Stimulated activated CD4-positive, alpha-beta T cell treated with anti-CD3 and anti-CD28 coated beads, Interleukin-15, amount 100 ng/mL, for 48 hours (primary cell): Measurements from ENCODE around the gene RPGRIP1.
"Not testable (repeated sequence)": the region's sequence is repeated elsewhere in the genome, so short reads cannot be mapped to it uniquely, and the experiment has no call there.

Experiments used
- DNase-seq, 2 donors: peaks; one replicate each; pipeline ENCODE4 v3.0.0-alpha.2; 2020; ENCODE audit warnings: low read depth in 2 of 2

RPGRIP1 gene

DNA sequence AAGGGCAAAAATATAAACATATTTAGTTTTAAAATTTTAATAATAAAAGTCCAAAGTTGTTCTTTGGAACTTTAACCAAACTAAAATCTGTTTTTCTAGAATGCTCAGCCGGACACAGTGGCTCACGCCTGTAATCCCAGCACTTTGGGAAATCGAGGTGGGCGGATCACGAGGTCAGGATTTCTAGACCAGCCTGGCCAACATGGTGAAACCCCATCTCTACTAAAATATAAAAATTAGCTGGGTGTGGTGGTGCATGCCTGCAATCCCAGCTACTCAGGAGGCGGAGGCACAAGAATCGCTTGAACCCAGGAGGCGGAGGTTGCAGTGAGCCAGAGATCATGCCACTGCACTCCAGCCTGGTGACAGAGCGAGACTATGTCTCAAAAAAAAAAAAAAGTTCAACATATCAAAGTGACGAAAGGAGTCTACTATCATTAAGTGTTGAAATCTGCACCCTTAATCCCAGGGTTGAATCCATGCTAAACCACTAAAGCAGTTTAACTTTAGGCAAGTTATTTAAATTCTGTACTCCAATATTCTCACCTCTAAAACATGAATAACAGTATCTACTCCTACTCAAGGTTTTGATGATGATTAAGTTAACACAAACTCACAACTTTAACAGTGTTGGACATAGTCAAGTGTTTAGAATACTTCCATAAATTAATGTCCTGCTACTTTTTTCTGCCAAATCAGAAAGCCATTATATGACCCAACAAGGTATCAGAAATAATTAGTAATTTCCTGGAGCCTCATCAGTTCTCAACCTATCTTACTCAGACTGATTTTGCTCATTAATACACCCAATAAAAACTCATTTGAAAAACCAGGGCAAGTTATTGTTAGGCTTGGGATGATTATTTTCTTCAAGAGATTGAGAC lies 21.6 kb upstream of the RPGRIP1 start:
- DNase-seq = no peak

- DNase-seq = no peak
Observed at GRCh38 chr14:21258889-21259787, 20.7 kb upstream of the RPGRIP1 start.

- DNase-seq = no peak
Observed at GRCh38 chr14:21261824-21262223, 18.1 kb upstream of the RPGRIP1 start.

DNA sequence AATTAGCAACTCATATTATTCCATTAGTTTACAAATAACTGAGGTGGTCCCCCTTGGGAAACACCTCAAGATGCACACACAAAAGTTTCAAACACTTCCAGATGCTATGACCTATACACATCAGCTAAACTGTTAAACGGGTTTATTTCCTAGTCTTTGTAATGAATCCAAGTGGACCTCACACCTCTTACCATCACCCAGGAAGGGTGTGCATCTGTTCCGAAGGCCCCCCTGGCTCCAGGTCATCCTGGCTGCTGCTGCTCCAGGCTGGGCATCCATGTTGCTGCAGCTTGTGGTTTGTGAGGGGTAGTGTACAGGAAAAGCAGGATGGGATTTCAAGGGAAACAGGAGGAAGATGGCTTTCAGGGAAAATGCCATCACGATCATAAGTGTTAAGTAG lies 17.5 kb upstream of the RPGRIP1 start:
- no peak for DNase-seq

- DNase-seq = no peak
Observed at GRCh38 chr14:21263284-21264024, 16.4 kb upstream of the RPGRIP1 start.

GRCh38 chr14:21264025-21264801 lies 15.7 kb upstream of the RPGRIP1 start:
- DNase-seq = no peak

- no peak for DNase-seq
Observed at GRCh38 chr14:21267431-21267845, 12.4 kb upstream of the RPGRIP1 start.

GRCh38 chr14:21267886-21268616 lies 11.8 kb upstream of the RPGRIP1 start:
- DNase-seq = no peak

DNA sequence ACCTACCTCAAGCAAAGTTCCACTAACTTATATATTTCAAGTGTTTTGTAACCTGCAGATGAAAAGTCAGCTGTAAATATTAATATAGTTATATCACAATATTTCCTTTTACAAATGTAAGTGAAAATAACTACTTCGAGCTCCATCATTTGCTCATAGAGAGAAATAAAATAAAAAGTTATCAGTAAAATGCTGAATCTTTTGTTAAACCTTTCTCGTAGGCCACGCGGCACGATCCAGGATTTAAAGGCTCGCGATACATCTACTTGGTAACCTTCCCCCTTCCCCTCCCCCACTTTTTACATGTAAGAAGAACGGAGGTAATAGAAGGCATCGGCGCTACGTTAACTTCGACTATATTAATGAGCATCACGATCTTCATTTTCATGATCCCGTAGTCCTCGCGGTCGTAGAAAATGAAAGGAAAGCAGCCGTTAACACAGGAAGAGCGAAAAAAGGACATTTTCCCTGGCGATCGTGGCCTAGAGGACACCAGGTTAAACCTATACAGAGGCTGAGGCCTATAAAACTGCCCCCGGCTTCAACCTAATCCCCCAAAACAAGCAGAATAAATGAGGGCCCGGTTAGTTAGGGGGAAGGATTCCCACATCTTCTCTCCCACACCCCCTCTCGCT lies 11.1 kb upstream of the RPGRIP1 start:
- no peak for DNase-seq

DNA sequence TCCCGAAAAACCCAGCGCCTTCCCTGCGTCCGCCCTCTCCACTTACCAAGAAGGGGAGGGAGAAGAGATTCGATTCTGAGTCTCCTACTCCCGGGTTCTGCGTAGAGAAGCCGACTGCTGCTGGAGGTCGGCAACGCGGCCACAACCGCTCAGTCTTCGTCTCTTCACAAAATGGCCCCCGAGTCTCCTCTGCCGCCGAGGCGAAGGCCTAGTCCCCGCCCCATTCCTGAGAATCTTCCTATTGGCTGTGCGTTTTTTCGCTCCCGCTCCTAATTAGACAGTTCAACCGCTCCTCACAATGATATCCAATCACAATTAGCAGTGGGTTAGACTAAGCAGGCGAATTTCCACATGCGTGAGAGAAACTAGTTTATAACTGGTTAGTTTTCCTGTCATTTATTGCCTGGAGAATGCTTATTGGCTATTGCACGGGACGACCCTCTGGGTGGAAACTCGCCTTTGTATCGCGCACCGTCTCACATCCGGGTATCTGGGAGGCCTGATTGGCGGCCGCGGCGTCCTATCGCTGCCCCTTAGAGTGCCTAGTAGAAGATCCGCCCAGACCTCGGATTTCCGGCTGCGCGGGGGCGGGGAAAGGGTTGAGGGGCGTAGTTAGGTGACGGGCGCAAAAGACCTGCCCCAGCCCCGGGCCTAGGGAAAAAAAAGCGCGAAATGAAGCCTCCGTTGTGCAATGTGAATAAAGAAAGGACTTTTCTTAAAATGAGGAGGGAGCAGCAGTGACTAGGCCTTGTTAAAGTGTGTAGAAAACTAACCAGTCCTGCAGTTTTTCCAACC lies 10.4 kb upstream of the RPGRIP1 start, which contains the start of gene HNRNPC:
HNRNPC (minus strand) TSS at position 191 of the 795 bp plus-strand sequence. CDS start 35,249 bp downstream, outside the sequence.
- peak; percentile 100 for DNase-seq

GRCh38 chr14:21272661-21273060 lies 7.2 kb upstream of the RPGRIP1 start:
- not testable (repeated sequence) for DNase-seq

DNA sequence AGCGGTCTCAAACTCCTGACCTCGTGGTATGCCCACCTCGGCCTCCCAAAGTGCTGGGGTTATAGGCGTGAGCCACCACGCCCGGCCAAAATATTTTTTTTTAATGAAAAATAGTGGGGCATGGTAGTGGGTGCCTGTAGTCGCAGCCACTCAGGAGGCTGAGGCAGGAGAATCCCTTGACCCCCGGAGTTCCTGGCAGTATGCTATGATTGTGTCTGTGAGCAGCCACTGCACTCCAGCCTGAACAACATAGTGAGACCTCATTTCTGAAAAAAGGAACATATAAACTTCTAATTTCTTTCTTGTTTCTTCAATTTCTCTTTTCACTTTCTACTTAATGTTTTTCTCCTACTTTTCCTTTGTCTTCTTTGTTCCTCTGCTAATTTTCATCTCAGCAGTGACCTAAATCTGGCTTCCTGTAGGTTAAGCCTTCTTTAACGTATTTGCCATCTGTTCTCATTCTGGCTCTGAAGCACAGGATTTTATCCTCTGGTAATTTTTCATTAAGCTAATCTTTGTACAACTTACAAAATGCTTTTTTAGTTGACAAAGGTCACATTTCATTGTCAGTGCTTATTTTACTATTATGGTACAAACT lies 4.5 kb upstream of the RPGRIP1 start:
- no peak for DNase-seq

- DNase-seq = no peak
Observed at GRCh38 chr14:21278632-21279031, 1.3 kb upstream of the RPGRIP1 start.

GRCh38 chr14:21281917-21282316 lies 2.0 kb downstream of the RPGRIP1 start:
- DNase-seq = not testable (repeated sequence)

GRCh38 chr14:21286516-21286915 lies 6.6 kb downstream of the RPGRIP1 start:
- not testable (repeated sequence) for DNase-seq

DNA sequence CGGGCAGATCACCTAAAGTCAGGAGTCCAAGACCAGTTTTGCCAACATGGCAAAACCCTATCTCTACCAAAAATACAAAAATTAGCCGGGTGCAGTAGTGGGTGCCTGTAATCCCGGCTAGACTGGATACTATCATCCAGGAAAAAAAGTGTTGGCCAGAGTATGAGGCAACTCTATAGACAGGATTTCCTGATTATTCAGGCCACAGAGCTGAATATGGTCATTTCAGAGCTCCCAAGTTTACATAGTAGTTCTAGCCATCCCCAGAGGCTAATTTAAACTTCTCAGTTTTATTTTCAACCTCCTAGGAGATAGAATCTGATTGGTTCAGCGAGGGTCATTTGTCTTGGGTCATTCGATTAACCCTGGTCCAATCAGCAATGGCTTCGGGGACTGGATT lies 7.3 kb downstream of the RPGRIP1 start:
- DNase-seq = no peak

GRCh38 chr14:21294026-21294425 lies 14.1 kb downstream of the RPGRIP1 start:
- DNase-seq = not testable (repeated sequence)

DNA sequence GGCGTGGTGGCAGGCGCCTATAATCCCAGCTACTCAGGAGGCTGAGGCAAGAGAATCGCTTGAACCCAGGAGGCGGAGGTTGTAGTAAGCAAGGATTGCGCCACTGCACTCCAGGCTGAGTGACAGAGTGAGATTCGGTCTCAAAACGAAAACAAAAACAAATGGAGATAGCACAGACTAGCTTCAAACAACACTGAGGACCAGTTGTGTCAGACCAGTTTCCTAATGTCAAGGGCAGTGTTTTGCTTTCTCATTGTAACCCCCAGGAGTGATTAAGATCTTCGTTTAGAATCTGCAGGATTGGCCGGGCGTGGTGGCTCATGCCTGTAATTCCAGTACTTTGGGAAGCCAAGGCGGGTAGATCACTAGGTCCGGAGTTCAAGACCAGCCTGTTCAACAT lies 18.5 kb downstream of the RPGRIP1 start:
- no peak for DNase-seq
